Measurements from ENCODE around the gene UMAD1.

Gene UMAD1

DNA sequence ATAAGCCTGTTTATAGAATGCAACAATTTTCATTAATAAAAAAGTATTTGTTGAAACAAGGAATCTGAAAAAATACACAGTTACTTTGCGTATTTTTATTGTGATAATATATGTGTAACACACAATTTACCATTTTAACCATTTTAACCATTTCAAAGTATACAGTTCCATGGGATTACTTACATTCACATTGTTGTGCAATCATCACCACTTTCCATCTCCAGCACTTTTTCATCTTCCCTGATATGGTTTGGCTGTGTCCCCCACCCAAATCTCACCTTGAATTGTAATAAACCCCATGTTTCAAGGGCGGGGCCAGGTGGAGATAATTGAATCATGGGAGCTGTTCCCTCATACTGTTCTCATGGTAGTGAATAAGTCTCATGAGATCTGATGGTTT lies 266.8 kb downstream of the UMAD1 start:
- DNase-seq = no peak

DNA sequence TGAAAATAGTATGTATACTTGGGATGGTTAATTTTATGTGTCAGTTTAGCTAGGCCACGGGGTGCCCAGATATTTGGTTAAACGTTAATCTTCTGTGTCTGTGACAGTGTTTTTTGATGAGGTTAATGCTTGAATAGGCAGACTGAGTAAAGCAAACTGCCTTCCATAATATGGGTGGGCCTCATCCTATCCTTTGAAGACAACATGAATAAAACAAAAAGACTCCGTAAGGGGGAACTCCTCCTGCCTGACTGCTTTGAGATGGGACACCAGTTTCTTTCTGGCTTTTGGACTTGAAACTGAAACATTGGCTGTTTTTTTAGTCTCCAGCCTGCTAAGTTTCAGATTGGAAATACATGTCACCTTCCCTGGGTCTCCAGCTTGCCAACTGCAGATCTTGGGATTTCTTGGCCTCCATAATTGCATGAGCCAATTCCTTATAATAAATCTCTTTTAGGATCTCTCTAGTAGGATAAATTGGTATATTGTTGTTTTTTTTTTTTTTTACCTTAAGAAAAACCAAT lies 268.1 kb downstream of the UMAD1 start:
- DNase-seq = no peak

DNA sequence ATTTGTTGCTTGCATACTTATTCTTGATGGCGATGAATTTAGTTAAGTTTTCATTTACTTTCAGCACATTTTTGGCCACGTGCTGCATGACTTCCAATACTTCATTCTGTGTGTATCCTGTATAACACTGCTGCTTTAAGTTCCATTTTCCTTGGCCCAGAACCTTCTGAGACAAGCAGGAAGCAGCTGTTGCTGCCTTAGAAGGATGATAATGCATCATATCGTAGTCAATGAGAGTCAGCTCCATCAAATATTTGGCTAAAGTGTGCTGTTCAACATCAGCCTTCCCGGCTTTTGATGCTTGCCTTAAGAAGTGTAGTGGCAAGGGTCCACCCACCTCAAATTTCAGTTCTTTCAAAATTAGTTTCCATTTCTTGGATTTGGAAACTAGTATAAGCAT lies 268.8 kb downstream of the UMAD1 start:
- DNase-seq = no peak

DNA sequence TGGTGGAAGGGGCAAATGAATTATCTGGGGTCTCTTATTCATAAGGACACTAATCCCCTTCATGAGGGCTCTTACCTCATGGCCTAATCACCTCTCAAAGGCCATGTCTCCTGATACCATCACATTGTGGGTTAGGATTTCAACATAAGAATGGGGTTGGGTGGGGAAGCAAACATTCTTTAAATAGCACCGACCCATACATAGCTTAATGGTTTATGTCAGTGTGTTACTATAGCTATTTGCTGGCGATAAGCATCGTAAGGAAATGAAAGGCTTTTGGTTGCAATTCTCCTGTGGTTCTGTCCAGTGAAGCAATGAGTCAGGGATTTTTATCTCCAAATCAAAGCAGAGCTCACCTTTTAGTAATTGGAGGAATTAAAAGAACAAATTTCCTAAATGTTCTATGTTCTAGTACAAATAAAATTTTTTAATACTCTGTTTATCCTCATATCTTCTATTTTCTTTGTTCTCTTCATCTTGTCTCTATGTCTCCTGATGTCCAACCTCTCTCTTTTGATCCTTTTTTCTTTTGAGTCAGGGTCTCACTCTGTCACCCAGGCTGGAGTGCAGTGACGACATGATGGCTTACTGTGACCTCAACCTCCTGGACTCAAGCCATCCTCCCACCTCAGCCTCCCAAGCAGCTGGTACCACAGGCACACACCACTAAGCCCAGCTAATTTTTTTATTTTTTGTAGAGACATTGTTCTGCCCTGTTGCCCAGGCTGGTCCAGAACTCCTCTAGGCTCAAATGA lies 271.0 kb downstream of the UMAD1 start:
- DNase-seq = no peak

DNA sequence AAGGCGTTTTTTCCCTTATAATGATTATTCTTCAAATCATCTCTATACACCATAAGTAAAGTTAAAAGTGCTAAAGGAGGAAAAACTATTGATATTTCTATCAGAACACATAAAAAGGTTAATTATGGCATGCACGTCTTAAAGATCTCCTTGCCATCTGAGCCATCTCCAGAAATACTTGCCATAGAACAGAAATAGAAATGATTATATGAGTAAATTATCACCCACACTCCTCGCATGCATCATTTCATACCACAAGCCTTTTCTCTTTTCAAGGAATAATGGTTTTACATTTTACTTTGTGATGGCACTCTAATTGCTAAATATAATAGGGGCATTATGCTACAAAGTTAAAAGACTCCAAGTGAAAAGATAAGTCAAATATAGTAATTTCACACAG lies 272.4 kb downstream of the UMAD1 start:
- no peak for DNase-seq

DNA sequence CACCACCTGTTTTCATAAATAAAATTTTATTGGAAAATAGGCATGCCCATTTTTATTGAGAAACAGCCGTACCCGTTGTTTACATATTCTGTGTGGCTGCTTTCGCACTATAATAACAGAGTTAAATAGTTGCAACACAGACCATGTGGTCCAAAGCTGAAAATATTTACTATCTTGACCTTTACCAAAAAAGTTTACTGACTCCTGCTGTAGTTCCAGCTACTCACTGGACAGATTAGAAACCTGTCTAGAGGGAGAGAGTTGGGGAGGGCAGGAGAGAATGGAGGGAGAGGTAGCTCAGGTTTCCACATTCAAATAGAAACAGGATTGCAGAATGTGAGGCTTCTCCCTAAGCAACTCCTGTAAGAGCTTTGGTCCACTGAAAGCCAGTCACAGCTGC lies 273.0 kb downstream of the UMAD1 start:
- no peak for DNase-seq

DNA sequence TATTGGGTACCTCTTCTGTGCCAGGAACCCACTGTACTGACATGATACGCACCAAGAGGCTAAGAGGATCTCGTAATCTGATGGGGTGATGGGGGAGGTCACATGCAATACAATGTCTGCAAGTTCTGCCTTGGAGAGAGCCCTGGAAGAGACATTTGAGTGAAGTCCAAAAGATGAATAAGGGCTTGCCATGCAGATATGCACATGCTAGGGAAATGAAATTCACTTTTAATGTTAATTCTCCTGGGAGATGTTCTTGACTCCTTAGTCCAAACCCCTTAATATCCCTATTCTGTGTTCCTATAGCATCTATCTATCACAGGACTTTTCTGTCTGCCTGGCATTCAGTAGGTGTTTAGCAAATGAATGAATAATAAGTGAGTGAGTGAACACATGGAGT lies 274.0 kb downstream of the UMAD1 start:
- DNase-seq = no peak

DNA sequence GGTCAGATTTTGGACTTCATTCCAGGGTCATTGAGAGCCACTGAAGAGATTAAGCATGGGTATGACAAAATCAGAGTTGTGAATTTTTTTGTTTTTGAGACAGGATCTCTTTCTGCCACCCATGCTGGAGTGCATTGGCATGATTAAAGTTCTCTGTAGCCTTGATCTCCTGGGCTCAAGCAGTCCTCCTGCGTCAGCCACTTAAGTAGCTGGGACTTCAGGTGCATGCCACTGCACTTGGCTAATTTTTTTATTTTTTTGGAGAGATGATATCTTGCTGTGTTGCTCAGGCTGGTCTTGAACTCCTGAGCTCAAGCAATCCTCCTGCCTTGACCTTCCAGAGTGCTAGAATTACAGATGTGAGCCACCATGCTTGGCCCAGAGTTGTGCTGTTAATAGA lies 275.5 kb downstream of the UMAD1 start:
- DNase-seq = no peak

DNA sequence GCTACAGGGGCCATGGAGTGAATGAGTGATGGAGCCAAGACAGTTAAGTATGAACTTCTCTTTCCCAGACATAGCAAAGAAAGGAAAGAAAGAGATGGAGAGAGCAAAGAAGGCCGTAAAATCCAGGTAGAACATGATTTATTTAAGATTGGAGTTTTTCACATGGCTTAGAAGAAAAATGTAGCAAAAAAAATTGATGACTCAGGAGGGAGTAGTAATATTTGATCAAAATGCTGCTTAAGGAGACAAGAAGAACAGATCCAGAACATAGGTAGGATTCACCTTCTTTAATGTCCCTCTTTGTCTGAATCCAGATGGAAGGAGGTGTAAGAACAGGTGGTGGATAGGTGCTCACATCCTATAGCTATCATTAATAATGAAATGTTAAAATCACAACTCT lies 277.0 kb downstream of the UMAD1 start:
- DNase-seq = no peak

DNA sequence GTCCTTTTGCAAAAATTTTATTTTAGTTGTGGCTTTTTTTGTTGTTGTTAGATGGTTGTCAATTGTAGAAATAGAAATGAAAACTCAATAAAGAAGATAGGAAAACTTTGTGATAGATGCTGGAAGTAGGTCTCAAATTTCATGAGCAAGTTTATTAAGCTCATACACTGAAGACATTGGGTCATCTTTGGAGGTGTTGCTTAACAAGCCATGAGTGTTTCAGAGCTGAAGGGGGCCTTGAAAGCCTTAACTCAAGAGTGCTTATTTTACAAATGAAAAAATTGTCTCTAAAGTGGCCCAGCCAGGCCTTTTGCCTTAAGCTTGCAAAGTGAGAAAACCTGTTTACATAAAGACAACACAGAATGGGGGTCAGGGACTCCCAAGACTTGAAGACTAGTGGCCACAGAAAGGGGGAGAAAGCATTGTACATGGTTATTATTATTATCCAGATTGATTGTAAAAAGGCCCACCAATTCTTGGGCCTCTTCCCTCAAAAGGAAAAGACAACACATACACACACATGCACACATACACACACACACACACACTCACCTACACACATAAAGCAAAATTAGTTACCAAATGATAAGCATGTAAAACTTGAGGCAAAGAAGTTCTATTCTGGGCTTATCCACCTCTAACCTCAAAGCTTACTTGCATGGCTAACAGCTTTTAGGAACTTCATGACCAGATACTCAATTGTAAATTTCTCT lies 278.3 kb downstream of the UMAD1 start:
- DNase-seq = no peak

DNA sequence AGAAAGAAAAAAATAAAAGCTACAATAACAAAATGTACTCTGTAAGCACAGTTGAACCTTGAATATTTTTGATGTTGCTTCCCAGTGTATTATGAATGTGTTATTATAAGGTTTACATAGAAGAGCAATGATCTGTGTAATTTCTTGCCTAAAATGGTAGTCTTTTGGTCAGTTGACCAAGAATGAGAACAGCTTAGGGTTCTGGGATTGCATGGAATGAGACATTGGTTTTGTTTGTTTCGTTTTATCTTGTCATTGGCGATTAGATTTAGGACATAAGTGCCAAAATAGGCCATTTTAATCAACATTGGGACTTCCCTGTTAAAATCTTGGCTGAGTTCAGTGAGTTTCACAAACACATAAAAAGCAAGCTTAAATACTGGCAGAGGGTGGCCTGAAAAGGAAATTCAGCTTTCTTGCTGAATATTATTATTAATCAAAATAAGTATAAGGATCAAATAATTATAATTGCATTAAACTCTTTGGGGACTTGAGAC lies 278.9 kb downstream of the UMAD1 start:
- DNase-seq = no peak

DNA sequence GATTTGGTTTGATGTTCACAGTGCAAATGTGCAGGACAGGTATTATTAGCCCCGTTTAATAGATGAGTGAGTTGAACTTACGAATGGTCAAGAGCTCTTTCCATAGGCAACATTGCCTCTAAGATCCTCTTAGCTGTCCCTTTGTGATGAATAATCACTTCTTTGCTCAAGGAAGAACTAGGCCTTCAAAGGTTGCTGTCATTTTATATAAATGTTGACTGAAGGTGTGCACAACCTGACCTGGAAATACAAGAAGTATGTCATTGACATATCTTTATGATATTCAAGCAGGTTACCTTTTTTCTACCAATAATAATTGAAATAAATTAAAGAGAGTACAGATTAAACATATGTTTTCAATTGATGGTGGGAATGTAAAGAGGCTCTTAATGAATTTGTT lies 279.5 kb downstream of the UMAD1 start:
- DNase-seq = no peak

DNA sequence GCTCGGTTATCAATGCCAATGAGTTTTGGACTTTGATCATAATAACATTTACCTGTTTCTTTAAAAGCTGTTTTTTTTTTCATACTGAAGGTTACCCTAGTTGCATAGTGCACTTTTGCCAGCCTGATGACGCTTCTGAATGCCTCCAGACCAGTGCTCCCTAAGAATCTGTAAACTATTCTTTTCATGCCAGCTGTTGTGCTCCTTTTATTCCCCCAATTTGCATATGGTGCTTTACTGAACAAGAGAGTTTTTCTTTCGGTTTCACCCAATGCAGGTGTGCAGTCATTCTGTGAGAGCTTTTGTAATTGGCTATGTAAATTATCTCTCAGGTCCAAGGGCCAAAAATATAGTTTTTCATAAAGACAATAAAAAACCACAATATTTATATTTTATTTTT lies 279.9 kb downstream of the UMAD1 start:
- DNase-seq = peak; percentile 6

DNA sequence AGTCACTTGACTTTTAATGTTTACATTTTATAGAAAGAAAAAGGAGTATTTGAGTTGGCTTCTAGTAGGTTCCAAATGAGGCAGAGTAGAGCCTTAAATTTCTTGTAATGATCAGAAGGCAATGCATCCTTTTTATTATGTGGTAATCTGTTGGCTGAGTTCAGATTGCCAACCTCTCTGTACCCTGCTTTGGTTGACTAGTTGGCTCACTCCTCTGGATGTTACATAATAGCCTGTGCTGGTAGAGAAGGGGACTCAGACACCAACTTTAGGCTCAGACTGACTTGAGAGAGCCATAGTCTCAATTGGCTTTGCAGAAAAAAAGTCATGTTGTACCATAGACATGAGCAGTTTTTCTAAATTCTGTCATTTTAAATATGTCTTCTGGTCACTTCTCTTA lies 281.3 kb downstream of the UMAD1 start:
- DNase-seq = no peak

DNA sequence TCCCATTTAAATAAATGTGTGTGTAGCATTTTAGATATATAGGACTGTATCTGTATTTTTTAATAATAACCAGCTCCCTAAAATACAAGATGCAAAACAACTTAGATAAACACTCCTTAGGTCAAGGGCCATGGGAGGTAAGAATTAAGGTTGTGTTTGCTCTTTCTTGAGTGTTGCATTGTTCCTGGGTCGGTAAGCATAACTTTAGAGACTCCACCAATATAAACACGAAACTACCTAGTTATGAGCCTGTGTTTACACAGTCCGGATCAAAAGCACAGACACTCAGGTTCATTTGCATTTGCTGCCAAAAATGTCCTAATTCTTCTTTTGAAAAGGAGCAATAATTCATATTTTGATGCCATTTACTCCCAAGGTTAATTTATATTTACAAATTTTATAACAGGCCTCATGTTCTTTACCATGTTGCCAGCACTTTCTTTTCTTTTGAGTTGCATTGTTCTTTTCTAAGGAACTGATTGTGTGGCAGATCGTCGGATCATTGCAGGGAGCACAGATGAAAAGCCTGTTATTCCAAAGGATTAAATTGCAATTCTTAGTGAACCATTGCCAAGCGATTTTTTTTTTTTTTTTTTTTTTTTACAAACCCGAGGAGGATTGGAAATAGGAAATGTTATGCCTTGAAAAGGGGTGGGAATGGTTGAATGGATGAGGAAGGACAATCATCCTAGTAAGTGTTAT lies 282.3 kb downstream of the UMAD1 start:
- DNase-seq = no peak

DNA sequence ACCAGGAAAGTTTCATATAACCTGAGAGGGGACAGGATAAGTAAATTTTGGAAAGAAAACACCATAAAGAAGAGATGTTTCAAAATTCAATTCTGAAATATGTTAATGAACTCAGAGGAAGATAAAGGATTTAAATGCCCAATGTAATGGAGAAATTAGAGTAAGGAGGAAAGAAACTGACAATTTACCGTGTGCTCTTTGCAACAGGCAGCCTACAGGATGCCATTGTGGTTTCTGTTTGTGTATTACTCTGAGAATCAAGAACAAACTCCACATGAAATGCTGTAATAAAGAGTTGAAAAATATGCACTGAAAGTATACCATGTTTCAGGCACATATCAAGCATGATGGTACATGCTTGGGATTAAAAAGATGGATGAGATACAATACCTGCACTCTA lies 283.3 kb downstream of the UMAD1 start:
- DNase-seq = no peak

DNA sequence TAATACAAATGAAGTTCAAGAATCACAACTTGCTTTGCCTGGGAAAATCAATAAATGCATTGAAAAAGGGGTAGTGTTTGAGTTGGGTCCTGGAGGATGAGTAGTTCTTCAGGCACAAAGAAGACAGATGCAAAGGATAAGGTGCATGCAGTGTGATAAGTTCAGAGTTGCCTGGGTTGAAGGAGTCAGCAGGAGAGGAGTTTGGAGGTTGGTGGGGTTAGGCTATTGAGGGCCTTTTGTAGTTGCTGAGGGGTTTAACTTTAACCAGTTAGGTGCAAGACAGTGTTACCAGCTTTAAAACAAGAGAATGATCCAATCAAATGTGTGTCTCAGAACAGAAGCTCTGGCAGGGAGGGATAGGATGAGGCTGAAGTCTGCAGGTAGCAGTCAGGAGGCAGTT lies 283.8 kb downstream of the UMAD1 start:
- DNase-seq = no peak
